Gastrocnemius medialis (tissue), 4 donors: Measurements from ENCODE around the gene BIRC6. TPM values are rescaled to one million over a fixed set of nuclear protein-coding genes. Genes with fewer than 3 reads are reported as not detected.
"Not testable (repeated sequence)": the region's sequence is repeated elsewhere in the genome, so short reads cannot be mapped to it uniquely, and the experiment has no call there.

Experiments used
- ATAC-seq, 2 donors: fragments of 150-250 bp; one replicate each; pipeline ENCODE4 v1.9.1; 2016
- DNase-seq, 2 donors: peaks; one replicate each; pipeline ENCODE4 v3.0.0-alpha.2; 2019
- H3K27ac ChIP-seq, 4 donors: fragments of 200-600 bp; sonication (generic); 1 replicate in 1 of 4; 2 replicates in 3 of 4; pipeline ENCODE4 v1.5.1; 2016 to 2018; ENCODE audit warnings: mild to moderate bottlenecking in 2 of 4, moderate library complexity in 1 of 4
- H3K27me3 ChIP-seq, 3 donors: fragments of 200-600 bp; sonication (generic) in 2 of 3; 1 replicate in 1 of 3; 2 replicates in 2 of 3; pipeline versions ENCODE4 v1.5.1 to v1.6.0; 2016 to 2019; ENCODE audit warnings: mild to moderate bottlenecking in 1 of 3, moderate library complexity in 1 of 3
- H3K36me3 ChIP-seq, 2 donors: fragments of 200-600 bp; sonication (generic) in 1 of 2; one replicate each; pipeline ENCODE4 v1.5.1; 2017 to 2018
- H3K4me1 ChIP-seq, 2 donors: fragments of 200-600 bp; sonication (generic) in 1 of 2; one replicate each; pipeline ENCODE4 v1.5.1; 2016 to 2017; ENCODE audit warnings: mild to moderate bottlenecking in 2 of 2
- H3K4me3 ChIP-seq, 4 donors: fragments of 200-600 bp; sonication (generic) in 3 of 4; 1 replicate in 1 of 4; 2 replicates in 3 of 4; pipeline ENCODE4 v1.5.1; 2016 to 2019; ENCODE audit warnings: mild to moderate bottlenecking in 2 of 4
- H3K9me3 ChIP-seq, 3 donors: fragments of 200-600 bp; sonication (generic) in 2 of 3; 1 replicate in 1 of 3; 2 replicates in 2 of 3; pipeline ENCODE4 v1.5.1; 2016 to 2019
- CTCF ChIP-seq, 5 experiments: fragments of 450-650 bp in 3 of 5; fragments of 200-600 bp in 2 of 5; sonication (generic) in 2 of 5; IDR thresholded peaks in 4 of 5; conservative IDR thresholded peaks in 1 of 5; 1 replicate in 4 of 5; 2 replicates in 1 of 5; pipeline ENCODE4 v1.5.1; 2016 to 2019; ENCODE audit warnings: antibody characterized with exemption in 5 of 5, mild to moderate bottlenecking in 3 of 5, moderate library complexity in 3 of 5
- POLR2A ChIP-seq, 2 donors: fragments of 450-650 bp; IDR thresholded peaks; one replicate each; pipeline ENCODE4 v1.6.1; 2017; ENCODE audit warnings: antibody characterized with exemption in 2 of 2, mild to moderate bottlenecking in 2 of 2, moderate library complexity in 2 of 2
- in situ Hi-C, 4 donors: fragments of 200-750 bp; cut with MboI; loops; one replicate each; pipeline versions ENCODE4 v1.15.0 to v1.8.0; 2017; ENCODE audit warnings: low sequenced_read_pairs in 4 of 4
- intact Hi-C: fragments of 100-400 bp; cut with DNase I; formaldehyde crosslinking; loops from one replicate; pipeline ENCODE4 v1.15.1; 2023; ENCODE audit warnings: low total_unique reads
- total RNA-seq, 4 donors: library from RNA; depleted of rRNA; stranded (reverse); fragments of >200 nt; gene quantifications; one replicate each; pipeline versions ENCODE4 v1.1.0 to v1.2.3, GENCODE V29; 2016

Gene BIRC6
- total RNA-seq, 4 donors from 2014 or later: 60.1 to 107 (median 77.6) TPM

GRCh38 chr2:32453242-32454062 lies 96.6 kb downstream of the BIRC6 start:
- DNase-seq: no peak

GRCh38 chr2:32455816-32456215 lies 99.0 kb downstream of the BIRC6 start:
- Histone ChIP-seq H3K9me3 (no peaks in the 10 kb centered on the region), H3K4me1 (no peaks in the 10 kb centered on the region), H3K36me3 (peaks cover 0 to 15% of the 10 kb centered on the region in 2 donors), H3K27ac (no peak overlapping the region), H3K4me3 (no peak overlapping the region), H3K27me3 (no peaks in the 10 kb centered on the region)
- DNase-seq (no peak), ATAC-seq (no peak)
- TF ChIP-seq POLR2A (IDR thresholded peaks at IDR 0.05) (no peak), CTCF (IDR thresholded peaks at IDR 0.05 in 4 of 5, conservative IDR thresholded peaks at IDR 0.05 in 1 of 5) (no peak)
- intact Hi-C loops (no loop called here), in situ Hi-C loops (no loop called here)

More at GRCh38 chr2:32453242-32454062, 96.6 kb downstream of the BIRC6 start:
- no peak overlapping the region for H3K4me3 ChIP-seq
- no peaks in the 10 kb centered on the region for H3K9me3 ChIP-seq
- ATAC-seq: no peak
- no peaks in the 10 kb centered on the region for H3K4me1 ChIP-seq
- no peak overlapping the region for H3K27ac ChIP-seq
- in situ Hi-C loops (no loop called here), intact Hi-C loops (no loop called here)
- H3K36me3 ChIP-seq: peaks cover 0 to 36% of the 10 kb centered on the region in 2 donors
- H3K27me3 ChIP-seq: no peaks in the 10 kb centered on the region
- no peak for TF ChIP-seq POLR2A (IDR thresholded peaks at IDR 0.05)
- TF ChIP-seq CTCF (IDR thresholded peaks at IDR 0.05 in 4 of 5, conservative IDR thresholded peaks at IDR 0.05 in 1 of 5): no peak

GRCh38 chr2:32456808-32457207 lies 100.0 kb downstream of the BIRC6 start:
- TF ChIP-seq POLR2A (IDR thresholded peaks at IDR 0.05): no peak
- TF ChIP-seq CTCF (IDR thresholded peaks at IDR 0.05 in 4 of 5, conservative IDR thresholded peaks at IDR 0.05 in 1 of 5): no peak
- ATAC-seq (no peak), DNase-seq (no peak)
- H3K4me3 ChIP-seq: no peak overlapping the region
- H3K36me3 ChIP-seq: peaks cover 0 to 7% of the 10 kb centered on the region in 2 donors
- intact Hi-C loops: no loop called here
- no peaks in the 10 kb centered on the region for H3K27me3 ChIP-seq
- in situ Hi-C loops: no loop called here
- no peak overlapping the region for H3K27ac ChIP-seq
- H3K4me1 ChIP-seq: no peaks in the 10 kb centered on the region
- no peaks in the 10 kb centered on the region for H3K9me3 ChIP-seq

- H3K4me3 ChIP-seq: no peak overlapping the region
- no peaks in the 10 kb centered on the region for H3K27me3 ChIP-seq
- in situ Hi-C loops: no loop called here
- H3K9me3 ChIP-seq: no peaks in the 10 kb centered on the region
- no peak overlapping the region for H3K27ac ChIP-seq
- no peak for ATAC-seq
- TF ChIP-seq CTCF (IDR thresholded peaks at IDR 0.05 in 4 of 5, conservative IDR thresholded peaks at IDR 0.05 in 1 of 5) (no peak), POLR2A (IDR thresholded peaks at IDR 0.05) (no peak)
- H3K36me3 ChIP-seq: no peaks in the 10 kb centered on the region
- H3K4me1 ChIP-seq: no peaks in the 10 kb centered on the region
- intact Hi-C loops: no loop called here
- DNase-seq: no peak
Measured at GRCh38 chr2:32457814-32458213, 101.0 kb downstream of the BIRC6 start.

GRCh38 chr2:32460861-32461260 lies 104.0 kb downstream of the BIRC6 start:
- DNase-seq, H3K27me3 ChIP-seq, in situ Hi-C loops, ATAC-seq, H3K9me3 ChIP-seq, H3K4me3 ChIP-seq, H3K27ac ChIP-seq, H3K4me1 ChIP-seq: not testable (repeated sequence)
- intact Hi-C loops: loop anchor here (5.0 kb wide), 1 partner anchor 34 kb away; no protein-coding TSS in a partner anchor
- H3K36me3 ChIP-seq: peaks cover 0 to 29% of the 10 kb centered on the region in 2 donors
